Panc1 (cell line): ENCODE measurements around the gene TXNIP. TPM values are rescaled to one million over a fixed set of nuclear protein-coding genes. Genes with fewer than 3 reads are reported as not detected.

Experiments
- ATAC-seq: fragments of 200-7000 bp; cut with Tn5 transposase; 2 replicates; pipeline ENCODE4 v1.9.1; 2020; ENCODE audit warnings: mild to moderate bottlenecking, moderate library complexity
- BruUV-seq: library from RNA; stranded (reverse); fragments of 400-500 nt; replicated peaks from 2 replicates; lab custom pipeline; 2021; lab: Mats Ljungman, UMichigan
- CTCF ChIA-PET: fragments of 300-600 bp; sonication (Branson Sonifier 250); formaldehyde crosslinking; loops from one replicate; lab custom pipeline; 2022; ENCODE audit warnings: antibody characterized with exemption; lab: Charles Lee
- POLR2A ChIA-PET: fragments of 300-600 bp; sonication (Branson Sonifier 250); formaldehyde crosslinking; loops from one replicate; lab custom pipeline; 2022; ENCODE audit warnings: antibody characterized with exemption; lab: Charles Lee
- DNase-seq: peaks from one replicate; pipeline ENCODE4 v3.0.0-alpha.2; 2010; ENCODE audit warnings: low read depth, low spot score
- H3K27ac ChIP-seq: 2 replicates; pipeline ENCODE4 v1.5.1; 2011; ENCODE audit warnings: mild to moderate bottlenecking, low read length, inconsistent platforms
- H3K27me3 ChIP-seq: fragments of 200-500 bp; sonication (Bioruptor generic); 2 replicates; pipeline ENCODE4 v1.6.0; 2014; ENCODE audit warnings: low read length, inconsistent platforms; ENCODE audit not compliant: control insufficient read depth, insufficient read depth
- H3K36me3 ChIP-seq: fragments of 200-500 bp; sonication (Bioruptor generic); 2 replicates; pipeline ENCODE4 v1.5.1; 2014; ENCODE audit warnings: inconsistent platforms, mild to moderate bottlenecking, low read length, moderate library complexity; ENCODE audit not compliant: control insufficient read depth, insufficient read depth
- H3K4me1 ChIP-seq: 2 replicates; pipeline ENCODE4 v1.5.1; 2011; ENCODE audit warnings: inconsistent platforms, mild to moderate bottlenecking, low read length, moderate library complexity; ENCODE audit not compliant: control insufficient read depth, insufficient read depth
- H3K4me3 ChIP-seq, 2 experiments: 2 replicates each; pipeline ENCODE4 v1.5.1; 2011 to 2012; ENCODE audit warnings: low read depth in 2 of 2, low read length in 2 of 2, mild to moderate bottlenecking in 2 of 2, inconsistent platforms in 1 of 2, moderate library complexity in 1 of 2
- H3K9me3 ChIP-seq: fragments of 200-500 bp; sonication (Bioruptor generic); 2 replicates; pipeline ENCODE4 v1.5.1; 2014; ENCODE audit warnings: low read depth, mild to moderate bottlenecking, inconsistent platforms, low read length, moderate library complexity; ENCODE audit not compliant: control insufficient read depth, insufficient read depth
- CTCF ChIP-seq: fragments of 450-650 bp; IDR thresholded peaks from 2 replicates; pipeline ENCODE4 v1.5.1; 2017; ENCODE audit warnings: mild to moderate bottlenecking
- POLR2AphosphoS5 ChIP-seq: IDR thresholded peaks from 2 replicates; pipeline ENCODE4 v1.6.1; 2012; ENCODE audit warnings: mild to moderate bottlenecking, low read depth, low read length, moderate library complexity
- REST ChIP-seq, 2 experiments: IDR thresholded peaks; 2 replicates each; pipeline ENCODE4 v1.6.1; 2011 to 2012; ENCODE audit warnings: low read depth in 2 of 2, control low read depth in 1 of 2, low read length in 1 of 2, mild to moderate bottlenecking in 1 of 2, moderate library complexity in 1 of 2; ENCODE audit not compliant: insufficient read depth in 1 of 2
- SIN3A ChIP-seq: IDR thresholded peaks from 2 replicates; pipeline ENCODE4 v1.6.1; 2012; ENCODE audit warnings: low read depth, mild to moderate bottlenecking, low read length, moderate library complexity, borderline replicate concordance; ENCODE audit not compliant: insufficient read depth
- TCF7L2 ChIP-seq: IDR thresholded peaks from 2 replicates; pipeline ENCODE4 v1.6.1; 2011; ENCODE audit warnings: mild to moderate bottlenecking, low read depth, low read length, inconsistent platforms
- in situ Hi-C: cut with HindIII; loops from 2 replicates; pipeline ENCODE4 v1.10.0; 2016; ENCODE audit warnings: low sequenced_read_pairs, low pct_unique_long_range_greater_than_20kb
- intact Hi-C: fragments of 100-400 bp; cut with micrococcal nuclease; formaldehyde crosslinking; loops from one replicate; pipeline ENCODE4 v1.10.0; 2022; ENCODE audit not compliant: unreplicated experiment
- total RNA-seq: library from RNA; stranded (reverse); gene quantifications from one replicate; pipeline ENCODE4 v1.2.1, GENCODE V29; 2021; ENCODE audit not compliant: unreplicated experiment

Gene TXNIP
- total RNA-seq, 1 experiment from 2014 or later: 15.2 TPM

GRCh38 chr1:145955436-145955835, 40.9 kb downstream of the TXNIP start:
- BruUV-seq: no TSS peak
- CTCF ChIA-PET: no interaction called here
- H3K9me3 ChIP-seq: no peaks in the 10 kb centered on the region
- no peak for TF ChIP-seq SIN3A
- TF ChIP-seq REST (IDR thresholded peaks at IDR 0.05; ENCODE audit: insufficient read depth in 1 of 2, low read depth in 2 of 2, low read length in 1 of 2): no peak
- no peak for TF ChIP-seq TCF7L2
- no peaks in the 10 kb centered on the region for H3K27me3 ChIP-seq
- no peaks in the 10 kb centered on the region for H3K36me3 ChIP-seq
- H3K27ac ChIP-seq: peak overlapping the region; percentile 98; the same call in 1 of the 2 replicates
- DNase-seq: no peak
- in situ Hi-C loops (no loop called here), intact Hi-C loops (no loop called here)
- H3K4me1 ChIP-seq: peaks cover 33% of the 10 kb centered on the region
- ATAC-seq: no peak
- POLR2A ChIA-PET: interaction anchor here (0.7 to 1.0 kb wide), 2 partner anchors 11 to 14 kb away, joined by 3 read pairs; no protein-coding TSS in a partner anchor
- no peak overlapping the region; a peak in 1 of 4 replicates for H3K4me3 ChIP-seq

DNA sequence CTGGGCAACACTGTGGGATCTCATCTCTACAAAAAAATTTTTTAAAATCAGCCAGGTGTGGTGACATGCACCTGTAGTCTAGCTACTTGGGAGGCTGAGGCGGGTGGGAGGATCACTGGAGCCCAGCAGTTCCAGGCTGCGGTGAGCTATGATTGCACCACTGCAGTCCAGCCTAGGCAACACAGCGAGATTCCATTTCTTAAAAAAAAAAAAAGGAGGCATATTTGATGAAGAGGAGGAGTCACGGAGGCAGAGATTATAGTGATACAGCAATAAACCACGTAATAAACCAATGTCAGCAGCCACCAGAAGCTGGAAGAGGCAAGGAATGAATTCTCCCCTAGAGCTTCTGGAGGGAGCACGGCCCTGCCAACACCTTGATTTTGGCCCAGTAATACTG, 42.5 kb downstream of the TXNIP start:
- peaks cover 28% of the 10 kb centered on the region for H3K4me1 ChIP-seq
- no peak for TF ChIP-seq REST (IDR thresholded peaks at IDR 0.05; ENCODE audit: insufficient read depth in 1 of 2, low read depth in 2 of 2, low read length in 1 of 2)
- intact Hi-C loops (no loop called here), in situ Hi-C loops (no loop called here)
- H3K36me3 ChIP-seq: no peaks in the 10 kb centered on the region
- POLR2A ChIA-PET: no interaction called here
- BruUV-seq: no TSS peak
- DNase-seq: no peak
- H3K27ac ChIP-seq: no peak overlapping the region
- H3K9me3 ChIP-seq: no peaks in the 10 kb centered on the region
- no peaks in the 10 kb centered on the region for H3K27me3 ChIP-seq
- H3K4me3 ChIP-seq: no peak overlapping the region
- ATAC-seq: no peak
- CTCF ChIA-PET: no interaction called here

- ATAC-seq (no peak), DNase-seq (no peak)
- intact Hi-C loops (no loop called here), in situ Hi-C loops (no loop called here)
- Histone ChIP-seq H3K4me3 (no peak overlapping the region), H3K27me3 (no peaks in the 10 kb centered on the region), H3K36me3 (no peaks in the 10 kb centered on the region), H3K27ac (no peak overlapping the region), H3K9me3 (no peaks in the 10 kb centered on the region), H3K4me1 (peaks cover 21% of the 10 kb centered on the region)
- CTCF ChIA-PET: no interaction called here
- POLR2A ChIA-PET: no interaction called here
- BruUV-seq: no TSS peak
- no peak for TF ChIP-seq CTCF
- no peak for TF ChIP-seq REST (IDR thresholded peaks at IDR 0.05; ENCODE audit: insufficient read depth in 1 of 2, low read depth in 2 of 2, low read length in 1 of 2)
- TF ChIP-seq TCF7L2: no peak
- TF ChIP-seq SIN3A: no peak
- no peak for TF ChIP-seq POLR2AphosphoS5
Measured at GRCh38 chr1:145952903-145953302, 43.5 kb downstream of the TXNIP start.
